ENCODE results near the gene RXFP1.

- no peak for TF ChIP-seq CTCF (optimal IDR thresholded peaks at IDR 0.05 in 1 of 3, IDR thresholded peaks at IDR 0.05 in 1 of 3, conservative IDR thresholded peaks at IDR 0.05 in 1 of 3; ENCODE audit: extremely low read depth in 1 of 3, insufficient read depth in 2 of 3, low read length in 3 of 3)
- no peak for TF ChIP-seq EZH2 (IDR thresholded peaks at IDR 0.05; ENCODE audit: low read length)
Measured at GRCh38 chr4:158676076-158676475, 154.4 kb downstream of the RXFP1 start.

All from keratinocyte (primary cell).